Activated T-cell treated with anti-CD3 and anti-CD28 coated beads for 1 hour (primary cell): ENCODE results near the gene MYO16.

Experiments
- DNase-seq: peaks from one replicate; pipeline ENCODE4 v3.0.0-alpha.2; 2020; ENCODE audit warnings: low read depth

The MYO16 gene

DNA sequence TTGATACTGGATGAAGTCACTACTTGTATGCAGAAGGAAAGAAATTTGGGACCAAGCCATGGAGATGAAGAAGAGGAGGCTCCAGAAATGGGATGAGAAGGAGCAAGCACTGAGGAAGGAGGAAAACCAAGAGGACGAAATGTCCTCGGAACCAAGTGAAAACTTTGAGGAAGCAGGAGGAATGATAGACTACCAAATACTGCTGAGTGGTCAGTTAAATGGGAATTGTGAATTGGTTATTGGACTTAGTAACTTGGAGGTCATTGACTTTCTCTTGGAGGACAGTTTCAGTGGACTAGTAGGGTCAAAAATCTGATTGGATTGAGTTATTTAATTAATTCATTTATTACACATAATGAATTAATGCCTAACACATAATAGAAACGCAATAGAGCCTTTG lies 167.9 kb downstream of the MYO16 start:
- DNase-seq = no peak

DNA sequence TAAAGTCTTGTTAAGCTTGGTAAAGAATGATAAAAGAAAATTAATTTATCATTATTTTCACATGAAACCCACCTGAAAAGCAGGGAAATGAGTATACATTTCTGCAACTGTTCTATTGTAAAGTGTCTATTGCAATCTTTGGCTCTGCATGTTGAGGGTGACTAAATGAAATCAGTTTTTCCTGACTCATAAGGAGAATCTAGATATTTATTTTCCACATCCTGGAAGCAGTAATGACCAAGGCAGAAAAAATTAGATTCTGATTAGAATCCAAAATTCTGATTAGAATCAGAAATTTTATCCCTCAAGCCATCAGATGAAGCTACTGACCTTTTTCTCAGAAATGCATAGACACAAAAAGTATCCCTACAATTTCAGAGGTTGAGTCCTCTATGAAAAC lies 178.4 kb downstream of the MYO16 start:
- no peak for DNase-seq

DNA sequence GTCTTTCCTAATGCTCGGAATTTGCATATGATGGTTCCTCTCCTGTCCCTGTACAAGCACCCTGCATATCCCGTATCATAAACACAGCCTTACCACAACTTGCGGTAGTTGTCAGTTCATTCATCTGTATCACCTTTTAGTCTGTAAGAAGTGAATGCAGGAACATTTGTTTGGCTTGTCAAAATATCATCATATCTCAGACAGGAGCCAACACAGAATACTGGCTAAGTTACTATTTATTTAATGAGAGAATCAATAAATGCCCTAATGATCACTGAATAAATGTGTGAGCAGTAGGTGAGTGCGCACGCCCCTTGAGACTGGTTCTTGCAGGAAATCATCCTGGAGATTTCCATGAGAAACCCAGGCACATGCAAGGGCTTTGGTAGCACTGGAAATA lies 182.8 kb downstream of the MYO16 start:
- DNase-seq = no peak

DNA sequence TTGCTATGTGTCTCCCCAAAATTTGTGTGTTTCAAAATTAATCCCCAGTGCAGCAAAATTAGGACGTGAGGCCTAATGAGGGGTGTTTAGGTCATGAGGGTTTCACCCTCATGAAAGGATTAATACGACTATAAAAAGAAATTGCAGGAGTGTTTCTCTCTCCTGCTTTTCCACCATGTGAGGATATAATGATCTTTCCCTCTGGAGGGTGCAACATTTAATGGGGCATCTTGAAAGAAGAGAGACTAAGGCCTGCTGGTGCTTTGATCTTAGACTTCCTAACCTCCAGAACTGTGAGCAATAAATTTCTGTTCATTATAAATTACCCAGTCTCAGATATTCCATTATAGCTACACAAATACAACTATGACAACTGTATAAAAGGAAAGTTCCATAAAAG lies 183.2 kb downstream of the MYO16 start:
- no peak for DNase-seq

DNA sequence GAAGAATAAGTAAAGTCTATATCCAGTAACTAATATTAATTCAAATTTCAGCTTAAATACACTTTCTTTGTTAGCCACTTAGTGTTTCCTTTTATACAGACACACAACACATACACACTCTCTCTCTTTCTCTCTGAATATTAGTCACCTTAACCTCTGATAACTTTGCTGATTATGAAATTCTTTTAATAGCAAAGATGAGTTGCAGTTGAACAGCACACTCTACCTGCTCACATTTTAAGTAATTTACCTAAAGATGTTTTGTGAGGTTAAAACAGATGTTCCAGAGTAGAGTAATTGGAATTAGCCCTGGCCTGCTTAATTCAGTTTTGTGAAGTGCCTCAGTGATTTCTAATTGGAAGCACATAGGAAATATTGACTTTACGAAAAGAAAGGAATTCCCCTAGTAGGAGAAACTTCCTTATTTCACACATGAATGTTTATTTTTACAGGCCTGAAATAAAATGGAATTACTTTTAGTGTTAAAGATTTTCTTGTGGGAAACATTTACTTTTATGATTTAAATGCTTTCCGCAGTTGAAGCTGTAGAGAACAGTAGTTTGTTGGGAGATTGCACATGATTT lies 184.3 kb downstream of the MYO16 start:
- no peak for DNase-seq

DNA sequence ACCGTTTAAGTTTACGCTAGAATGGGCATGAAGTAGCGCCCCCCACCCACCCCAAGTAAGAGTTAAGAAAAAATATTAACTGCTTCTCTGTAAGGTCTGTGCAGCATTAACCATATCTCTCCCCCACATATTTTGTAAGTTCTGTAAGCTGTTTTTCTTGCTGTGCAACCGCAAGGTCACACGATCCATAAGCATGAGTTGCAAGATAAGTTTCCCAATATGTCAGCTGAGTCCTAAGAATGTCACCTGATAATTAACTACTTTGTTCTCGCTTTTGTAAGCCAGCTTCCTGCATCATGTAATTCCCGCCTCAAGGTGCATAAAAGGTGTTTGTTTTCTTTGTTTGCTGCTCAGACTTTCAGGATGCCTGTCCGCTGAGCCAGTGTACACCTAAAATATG lies 187.0 kb downstream of the MYO16 start:
- no peak for DNase-seq

DNA sequence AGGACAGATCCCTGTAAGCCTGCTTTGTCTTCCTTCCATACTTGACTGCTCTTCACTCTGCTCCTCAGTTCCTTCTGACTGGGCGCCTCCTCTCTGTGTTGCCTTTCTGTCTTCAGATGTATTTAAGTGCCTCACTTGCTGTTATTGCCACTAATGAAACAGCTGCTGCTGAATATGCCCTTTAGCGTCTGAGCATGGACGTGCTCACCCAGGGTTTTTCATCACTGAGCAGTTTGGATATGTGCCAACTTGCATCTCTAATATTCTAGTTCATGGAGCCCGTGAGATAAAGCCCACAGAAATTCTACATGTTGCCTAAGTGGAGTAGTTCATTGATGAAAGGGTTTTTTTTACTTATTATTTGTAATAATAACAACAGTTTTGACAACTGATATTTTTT lies 198.2 kb downstream of the MYO16 start:
- no peak for DNase-seq

DNA sequence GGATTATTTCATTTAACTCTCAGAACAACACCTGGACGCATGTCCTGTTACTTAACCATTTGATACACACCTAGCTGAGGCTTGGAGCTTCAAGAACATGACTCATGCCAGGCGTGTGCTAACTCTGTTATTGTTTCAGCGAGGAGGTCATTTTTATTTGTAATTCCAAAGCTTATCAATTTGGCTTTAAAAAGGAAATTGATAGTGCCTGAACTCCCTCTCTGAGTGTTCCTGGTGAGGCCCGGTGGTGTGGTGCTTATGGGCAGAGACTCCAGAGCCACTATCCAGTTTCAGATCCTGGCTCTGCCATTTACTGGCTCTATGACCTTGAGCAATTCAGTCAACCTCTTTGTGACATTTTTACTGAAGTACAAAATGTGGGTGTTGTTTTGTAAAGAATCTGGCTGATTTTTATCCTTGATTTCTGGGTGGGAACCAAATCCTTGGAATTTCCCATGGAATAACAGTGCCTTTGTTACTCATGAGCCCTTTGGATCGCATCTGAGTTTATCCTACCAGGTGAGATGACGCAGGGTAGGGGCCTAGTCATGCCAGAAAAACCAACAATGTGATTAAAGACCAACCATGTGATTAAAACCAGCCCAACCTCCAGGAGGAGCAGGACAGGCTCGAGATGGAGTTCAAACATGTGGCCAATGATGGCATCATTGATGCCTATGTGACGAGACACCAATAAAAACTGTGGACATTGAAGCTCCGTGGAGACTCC lies 198.8 kb downstream of the MYO16 start:
- no peak for DNase-seq

DNA sequence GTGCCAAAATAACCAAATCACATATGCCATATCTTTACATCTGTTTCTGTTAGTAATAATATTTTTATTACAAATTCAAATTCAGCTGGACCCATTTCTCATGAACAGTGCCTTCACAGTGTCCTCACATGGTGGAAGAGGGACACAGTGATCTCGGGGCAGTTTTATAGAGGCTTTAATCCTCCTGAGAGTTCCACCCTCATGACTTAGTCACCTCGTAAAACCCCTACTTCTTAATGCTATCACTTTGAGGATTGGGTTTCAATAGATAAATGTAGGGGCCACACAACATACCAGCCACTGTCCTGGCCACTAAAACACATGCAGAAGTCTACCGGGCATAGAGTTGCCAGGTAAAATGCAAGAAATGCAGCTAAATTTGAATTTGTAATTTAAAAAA lies 201.5 kb downstream of the MYO16 start:
- DNase-seq = no peak

DNA sequence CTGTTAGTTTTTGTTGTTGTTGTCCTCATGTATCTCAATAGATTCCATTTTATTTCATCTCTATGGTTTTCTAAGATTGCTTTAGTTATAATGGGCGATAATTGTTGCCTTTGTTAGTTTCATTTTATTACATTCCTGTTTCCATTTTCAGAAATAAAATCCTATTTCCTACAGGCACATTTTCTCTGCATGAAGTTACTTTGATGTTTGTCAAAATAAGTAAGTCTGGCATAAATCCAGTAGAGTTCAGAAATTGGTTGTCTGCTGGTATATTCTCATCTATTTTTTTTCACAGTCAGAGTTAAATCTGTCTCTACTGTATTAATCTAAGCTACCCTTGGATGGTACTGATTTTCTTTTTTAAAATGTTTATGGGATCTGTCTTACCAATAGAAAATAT lies 204.1 kb downstream of the MYO16 start:
- DNase-seq = no peak

DNA sequence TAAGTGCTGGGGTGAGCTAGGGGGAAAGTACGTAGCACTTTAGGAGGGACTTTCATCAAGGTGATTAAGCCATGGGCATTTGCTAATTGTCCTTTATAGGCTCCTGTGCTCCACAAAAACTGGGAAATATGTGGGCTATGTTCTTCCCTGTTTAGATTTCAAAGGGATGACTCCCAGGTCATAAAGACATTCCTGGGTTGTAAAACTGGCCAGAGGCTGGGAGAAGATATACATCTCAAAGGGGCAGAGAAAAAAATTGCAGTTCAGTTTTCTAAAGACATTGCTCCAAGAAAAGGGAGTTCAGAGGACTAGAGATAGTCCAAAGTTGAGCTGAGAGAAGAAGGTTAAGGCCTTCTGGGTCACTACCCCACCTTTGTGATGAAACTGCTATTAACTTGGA lies 204.8 kb downstream of the MYO16 start:
- no peak for DNase-seq

DNA sequence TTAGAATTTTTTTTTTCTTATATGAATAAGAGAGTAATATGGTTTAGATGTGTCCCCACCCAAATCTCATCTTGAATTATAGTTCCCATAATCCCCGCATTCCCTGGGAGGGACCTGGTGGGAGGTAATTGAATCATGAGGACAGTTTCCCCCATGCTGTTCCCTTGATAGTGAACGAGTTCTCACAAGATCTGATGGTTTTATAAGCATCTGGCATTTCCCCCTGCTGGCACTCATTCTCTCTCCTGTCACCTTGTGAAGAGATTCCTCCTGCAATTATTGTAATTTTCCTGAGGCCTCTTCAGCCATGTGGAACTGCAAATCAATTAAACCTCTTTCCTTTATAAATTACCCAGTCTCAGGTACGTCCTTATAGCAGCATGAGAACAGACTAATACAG lies 205.7 kb downstream of the MYO16 start:
- no peak for DNase-seq

DNA sequence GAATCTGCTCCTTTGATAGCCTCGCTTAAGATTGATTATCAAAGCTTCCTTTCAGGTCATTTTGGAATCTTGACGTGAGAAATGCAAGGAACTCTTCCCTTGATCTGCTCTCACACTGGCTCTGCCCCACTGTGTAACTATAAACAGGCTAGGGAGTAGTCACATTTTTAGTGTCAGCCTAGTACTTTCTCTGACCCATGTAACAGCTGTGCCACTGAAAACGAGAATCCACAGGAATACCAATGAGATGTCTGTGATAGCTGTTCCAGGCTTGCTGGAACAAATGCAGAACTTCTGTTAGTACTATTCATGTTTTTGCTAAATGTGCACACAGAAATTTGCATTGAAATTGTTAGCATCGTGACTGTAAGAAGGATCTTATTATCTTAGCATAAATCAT lies 221.3 kb downstream of the MYO16 start:
- no peak for DNase-seq

DNA sequence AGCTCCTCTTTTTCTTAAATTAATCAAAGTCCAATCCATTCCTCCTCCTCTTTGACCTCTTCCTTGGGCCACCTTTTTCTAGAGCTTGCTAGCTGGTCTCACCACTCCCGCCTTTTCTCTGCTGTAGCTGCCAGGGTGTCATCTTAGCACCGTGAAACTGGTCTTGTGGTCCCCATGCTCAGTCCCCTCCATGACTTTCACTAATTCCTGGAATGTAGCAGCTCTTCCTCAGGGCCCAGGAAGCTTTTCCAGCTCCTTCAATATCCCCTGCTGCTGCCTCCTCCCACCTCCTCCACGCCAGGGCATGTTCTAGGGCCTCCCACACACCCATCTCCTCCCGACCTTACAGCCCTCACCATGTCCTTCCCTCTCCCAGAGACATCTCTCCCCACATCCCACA lies 222.2 kb downstream of the MYO16 start:
- no peak for DNase-seq

DNA sequence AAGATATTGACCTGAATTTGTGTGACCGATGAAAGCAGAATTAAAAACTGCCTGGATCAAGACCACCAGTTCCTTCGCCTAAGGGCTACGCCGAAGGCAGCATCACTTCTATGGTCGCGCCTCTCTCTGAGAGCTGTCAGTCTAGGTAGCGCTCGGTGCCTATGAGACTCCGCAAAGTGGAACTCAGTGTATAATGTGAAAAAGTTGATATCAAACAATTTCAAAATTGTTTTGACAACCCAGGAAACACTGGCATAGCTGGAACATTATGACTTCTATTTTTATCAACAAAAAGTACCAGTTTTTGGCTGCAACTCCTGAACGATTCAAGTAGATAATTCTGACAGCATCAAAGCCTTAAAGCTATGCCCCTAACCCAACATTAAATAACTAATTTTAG lies 223.6 kb downstream of the MYO16 start:
- no peak for DNase-seq

DNA sequence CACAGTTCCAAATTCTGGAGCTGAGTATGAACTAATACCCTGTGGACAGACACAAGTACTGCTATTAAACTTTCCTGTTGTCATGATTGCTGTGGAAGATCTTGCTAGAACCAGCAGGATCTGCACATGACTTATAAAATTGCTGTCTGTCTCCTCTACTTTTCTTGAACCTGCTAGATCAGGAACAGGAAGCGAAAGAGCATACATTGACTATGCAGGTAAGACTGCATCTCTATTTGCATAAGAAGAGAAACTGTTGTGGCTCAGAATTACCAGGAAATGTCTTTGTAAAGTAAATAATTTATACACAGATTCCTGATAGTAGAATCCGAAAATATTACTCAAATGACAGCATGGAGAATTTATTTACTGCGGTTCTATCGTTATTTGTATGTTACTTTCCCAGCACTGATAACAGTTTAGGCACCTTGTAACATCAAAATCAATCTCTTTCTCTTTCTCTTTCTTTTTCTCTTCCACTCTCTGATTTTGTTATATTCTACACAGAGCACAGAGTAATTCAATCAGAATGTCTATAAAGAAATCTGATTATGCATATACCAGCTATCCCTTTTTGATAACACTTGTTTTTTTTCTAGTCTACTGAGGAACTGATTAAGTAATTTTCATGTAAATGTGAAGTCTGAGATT lies 226.5 kb downstream of the MYO16 start:
- no peak for DNase-seq

DNA sequence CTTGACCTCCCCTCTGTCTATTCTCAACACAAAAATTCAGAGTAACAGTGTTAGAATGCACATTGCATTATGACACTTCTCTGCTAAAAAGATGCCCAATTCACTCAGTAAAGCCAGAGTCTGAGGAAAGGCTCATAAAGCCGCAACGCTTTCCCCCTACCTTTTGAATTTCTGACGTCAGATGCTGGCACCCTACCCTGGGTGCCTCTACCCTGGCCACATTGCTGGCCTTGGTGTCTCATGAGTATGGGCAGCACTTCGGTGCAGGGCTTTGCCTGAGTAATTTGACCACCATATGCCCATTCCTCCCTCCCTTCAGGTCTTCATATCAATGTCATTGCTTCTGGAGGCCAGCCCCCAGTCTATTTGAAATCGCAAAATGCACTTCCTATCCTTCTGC lies 229.3 kb downstream of the MYO16 start:
- DNase-seq = no peak

DNA sequence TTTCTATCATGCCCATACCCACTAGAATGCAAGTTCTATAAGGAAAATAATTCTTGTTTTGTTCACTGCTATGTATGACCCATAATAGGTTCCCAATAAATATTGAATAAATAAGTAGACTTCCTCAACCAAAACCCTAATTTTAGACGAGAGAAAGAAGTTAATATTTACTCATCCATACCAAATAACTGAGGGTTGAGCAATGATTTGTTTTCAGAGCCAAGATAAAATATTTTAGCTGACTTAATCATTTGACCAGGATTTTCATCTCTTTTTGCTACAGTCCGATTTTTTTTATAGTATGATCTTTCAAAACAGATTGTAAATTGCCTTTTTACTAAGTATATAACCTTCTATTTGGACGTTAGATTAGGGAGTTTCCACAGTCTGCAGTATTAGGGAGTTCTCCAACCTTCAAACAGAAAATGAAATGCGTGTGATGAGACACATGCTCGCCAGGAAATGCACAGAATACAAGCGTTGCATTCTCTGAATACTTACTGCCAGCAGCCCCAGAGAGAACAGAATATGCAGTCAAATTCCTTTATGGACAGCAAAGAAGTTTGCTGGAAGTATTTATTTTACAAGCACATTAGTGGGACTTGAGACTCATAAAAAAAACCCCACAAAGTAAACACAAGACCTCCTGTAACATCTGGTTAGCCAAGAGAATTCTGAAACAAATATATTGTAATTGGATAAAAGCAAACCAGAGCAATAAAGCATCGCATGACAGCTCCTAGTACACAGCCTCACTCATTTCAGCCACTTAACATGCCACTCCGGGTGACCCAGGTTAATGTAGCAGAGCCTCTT lies 230.0 kb downstream of the MYO16 start:
- no peak for DNase-seq

DNA sequence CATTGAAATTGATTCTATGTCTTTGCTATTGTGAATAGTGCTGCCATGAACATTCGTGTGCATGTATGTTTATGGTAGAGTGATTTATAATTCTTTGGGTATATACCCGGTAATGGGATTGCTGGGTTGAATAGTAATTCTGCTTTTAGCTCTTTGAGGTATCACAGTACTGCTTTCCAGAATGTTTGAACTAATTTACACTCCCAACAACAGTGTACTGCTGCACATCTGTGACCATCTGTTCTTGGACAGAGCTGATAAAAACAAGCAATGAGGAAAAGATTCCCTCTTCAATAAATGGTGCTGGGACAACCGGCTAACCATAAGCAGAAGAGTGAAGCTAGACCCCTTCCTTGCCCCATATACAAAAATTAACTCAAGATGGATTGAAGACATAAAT lies 231.0 kb downstream of the MYO16 start:
- DNase-seq = no peak

DNA sequence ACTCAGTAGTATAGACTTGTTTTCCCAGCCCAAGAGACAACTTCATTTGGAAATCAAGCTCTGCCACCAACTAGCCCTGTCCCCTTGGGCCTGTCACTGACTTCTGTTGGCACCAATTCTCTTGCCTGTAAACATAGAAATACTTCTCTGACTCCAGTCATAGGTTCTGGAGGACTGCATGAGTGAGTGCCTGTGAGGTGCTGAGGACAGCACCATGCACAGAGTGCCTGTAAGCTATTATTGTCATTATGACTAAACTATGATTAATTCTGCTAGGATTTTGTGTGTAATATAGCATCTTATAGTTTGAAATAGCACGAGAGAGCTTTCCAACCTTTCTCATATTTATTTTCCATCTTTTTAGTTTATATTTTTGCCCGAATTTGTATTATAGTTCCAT lies 247.9 kb downstream of the MYO16 start:
- no peak for DNase-seq

DNA sequence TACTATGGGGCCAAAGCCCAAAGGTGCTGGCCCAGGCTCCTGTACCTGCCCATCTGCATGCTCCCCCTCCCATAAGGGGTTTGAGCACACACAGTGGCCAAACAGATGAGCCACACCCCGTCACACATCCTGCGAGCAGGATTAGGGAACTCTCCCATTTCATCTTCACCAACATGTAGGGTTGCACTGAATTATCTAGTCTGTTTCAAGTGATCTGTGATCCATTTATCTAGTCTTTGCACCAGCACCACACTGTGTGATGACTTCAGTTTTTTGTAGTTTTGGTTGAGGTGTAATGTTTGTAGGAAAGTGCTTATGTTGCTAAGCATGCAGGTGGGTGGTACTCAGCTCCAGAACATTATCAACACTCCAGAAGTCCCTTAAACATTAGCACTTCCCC lies 249.3 kb downstream of the MYO16 start:
- no peak for DNase-seq

DNA sequence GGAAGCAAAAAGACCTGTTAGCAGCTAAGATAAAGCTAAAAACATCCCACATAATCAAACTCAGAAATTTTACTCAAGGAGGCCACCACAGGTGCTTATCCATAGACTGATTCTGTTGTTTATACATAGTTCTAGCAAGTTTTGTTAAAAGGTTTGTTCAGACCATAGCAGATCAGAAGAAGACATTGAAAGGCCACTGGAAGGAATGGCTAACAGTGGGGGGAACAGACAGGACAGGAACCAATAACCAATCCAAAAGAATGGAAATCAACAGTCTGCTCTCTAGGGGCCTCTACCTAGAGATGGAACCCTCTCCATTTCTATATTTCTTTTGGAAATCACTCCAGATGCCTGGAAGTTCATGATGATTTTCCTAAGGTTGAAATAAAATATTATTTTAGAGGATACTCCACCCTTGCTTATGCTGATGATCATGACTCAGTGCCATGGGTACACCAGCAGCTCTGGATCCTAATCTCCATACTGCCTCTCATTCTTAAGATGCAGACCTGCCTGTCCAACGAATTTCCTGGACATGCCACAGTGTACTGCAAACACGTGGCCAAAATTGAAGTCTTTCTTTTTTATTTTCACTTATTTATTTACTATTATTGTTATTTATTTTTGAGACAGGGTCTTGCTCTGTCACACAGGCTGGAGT lies 260.0 kb downstream of the MYO16 start:
- no peak for DNase-seq
